ENCODE data around the gene PRKG1. TPM values are rescaled to one million over a fixed set of nuclear protein-coding genes. Genes with fewer than 3 reads are reported as not detected.

The PRKG1 gene
- total RNA-seq, 2 donors from 2014 or later, result 17.8 to 31.1 TPM

DNA sequence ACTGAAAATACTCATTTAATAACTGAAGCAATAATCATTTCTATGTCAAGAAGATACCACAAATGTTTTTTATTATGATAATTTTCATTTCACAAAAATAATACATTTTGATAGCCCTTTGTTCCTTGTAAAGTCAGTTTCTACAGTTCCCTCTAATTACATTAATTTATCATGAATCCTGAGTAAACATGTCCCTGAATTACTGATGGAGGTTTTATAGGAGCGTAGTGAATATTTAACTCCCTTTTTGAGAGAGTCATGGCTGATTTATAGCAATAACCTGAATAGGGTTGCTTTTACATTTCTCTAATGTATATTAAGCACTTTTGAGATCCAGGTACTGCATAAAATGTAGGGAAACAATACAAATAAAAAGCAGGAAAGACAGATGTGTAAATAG is 1023.8 kb downstream of the PRKG1 start:
- no peak for TF ChIP-seq CTCF (IDR thresholded peaks at IDR 0.05)
- DNase-seq (ENCODE audit: low spot score), result no peak

DNA sequence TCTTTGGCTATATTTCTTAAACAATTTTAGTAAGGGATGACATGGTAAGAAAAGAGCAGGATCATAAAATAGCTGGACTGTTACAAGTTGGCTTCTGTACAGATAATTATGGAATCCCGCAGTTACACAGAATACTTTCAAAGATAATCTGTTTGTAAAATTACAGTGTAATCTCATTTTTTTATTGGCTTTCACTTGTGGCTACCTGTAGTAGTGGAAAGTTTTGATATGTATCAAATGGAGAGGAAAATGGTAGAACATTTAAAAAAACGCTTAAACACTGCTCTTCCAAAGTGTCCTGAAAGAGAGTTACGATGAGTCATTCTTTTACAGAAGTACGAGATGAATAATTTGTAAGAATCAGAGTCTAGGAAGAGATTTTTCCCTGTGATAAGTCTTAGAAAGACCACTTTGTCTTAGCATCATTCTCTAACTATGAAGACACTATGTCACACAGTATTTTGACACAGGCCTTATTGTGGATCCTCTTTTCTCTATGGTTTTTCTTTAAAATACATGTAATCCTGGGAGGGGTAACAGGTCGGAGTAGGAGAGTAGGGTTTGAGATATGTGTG is 1024.8 kb downstream of the PRKG1 start:
- Histone ChIP-seq H3K9me3 (no peaks in the 10 kb centered on the region), H3K27me3 (no peaks in the 10 kb centered on the region), H3K27ac (no peak overlapping the region), H3K36me3 (no peaks in the 10 kb centered on the region), H3K4me1 (no peaks in the 10 kb centered on the region), H3K4me3 (no peak overlapping the region)
- no peak for DNase-seq (ENCODE audit: low spot score)
- no peak for TF ChIP-seq CTCF (IDR thresholded peaks at IDR 0.05)

More for the DNA sequence above, 1023.8 kb downstream of the PRKG1 start:
- Histone ChIP-seq H3K27me3 (no peaks in the 10 kb centered on the region), H3K36me3 (no peaks in the 10 kb centered on the region), H3K4me1 (no peaks in the 10 kb centered on the region), H3K4me3 (no peak overlapping the region), H3K27ac (no peak overlapping the region), H3K9me3 (no peaks in the 10 kb centered on the region)

DNA sequence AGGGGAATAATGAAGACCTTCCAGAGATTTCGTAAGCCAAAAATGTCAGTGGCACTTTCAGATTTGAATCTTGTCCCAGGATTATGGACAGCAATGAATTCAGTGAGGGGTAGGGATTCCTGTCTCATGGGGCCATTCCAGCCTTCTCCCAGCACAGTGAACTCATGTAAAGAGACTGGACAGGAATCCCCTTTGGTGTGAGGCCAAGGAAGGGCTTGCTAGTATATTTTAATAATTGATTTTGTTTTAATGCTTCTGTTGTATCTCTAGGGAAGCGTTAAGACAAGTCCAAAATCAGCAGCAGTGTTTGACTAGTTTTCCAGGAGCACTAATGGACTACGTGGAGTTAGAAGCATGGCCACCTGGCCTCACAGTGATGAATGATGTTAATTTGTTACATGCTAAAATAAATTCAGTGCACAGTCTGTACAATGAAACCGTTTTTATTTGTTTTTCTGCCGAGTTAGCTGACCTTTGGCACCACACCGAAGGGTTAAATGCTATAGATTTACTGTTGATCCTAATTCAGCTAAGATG is 1025.8 kb downstream of the PRKG1 start:
- no peaks in the 10 kb centered on the region for H3K36me3 ChIP-seq
- TF ChIP-seq CTCF (IDR thresholded peaks at IDR 0.05), result no peak

DNA sequence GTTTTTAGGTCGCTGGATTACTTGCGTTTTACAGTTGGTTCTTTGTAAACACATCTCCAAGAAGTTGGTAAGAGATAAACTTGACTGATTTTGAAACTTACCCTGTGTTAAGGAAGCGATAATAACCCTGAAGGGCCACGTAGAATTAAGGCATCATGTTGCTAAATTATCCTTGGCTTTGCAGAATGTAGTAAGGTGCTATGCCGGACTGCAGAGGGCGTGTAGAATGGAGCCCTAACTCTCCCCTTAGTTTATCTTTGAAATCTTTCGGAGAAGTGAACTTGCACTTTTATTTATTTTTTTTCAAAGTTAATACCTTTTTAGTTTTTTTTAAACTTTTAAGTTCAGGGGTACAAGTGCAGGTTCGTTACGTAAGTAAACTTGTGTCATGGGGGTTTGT is 1031.0 kb downstream of the PRKG1 start:
- DNase-seq (ENCODE audit: low spot score), result no peak

More for the DNA sequence above, 1025.8 kb downstream of the PRKG1 start:
- no peak for DNase-seq (ENCODE audit: low spot score)
- Histone ChIP-seq H3K27ac (no peak overlapping the region), H3K27me3 (no peaks in the 10 kb centered on the region), H3K4me1 (no peaks in the 10 kb centered on the region), H3K9me3 (no peaks in the 10 kb centered on the region), H3K4me3 (no peak overlapping the region)

GRCh38 chr10:52106011-52106410 is 1031.7 kb downstream of the PRKG1 start:
- TF ChIP-seq CTCF (IDR thresholded peaks at IDR 0.05), result no peak
- Histone ChIP-seq H3K27ac (no peak overlapping the region), H3K36me3 (no peaks in the 10 kb centered on the region), H3K4me1 (peaks cover 0 to 4% of the 10 kb centered on the region in 2 donors), H3K4me3 (no peak overlapping the region), H3K27me3 (no peaks in the 10 kb centered on the region), H3K9me3 (no peaks in the 10 kb centered on the region)
- no peak for DNase-seq (ENCODE audit: low spot score)

More for the DNA sequence above, 1031.0 kb downstream of the PRKG1 start:
- no peak overlapping the region for H3K27ac ChIP-seq
- no peaks in the 10 kb centered on the region for H3K9me3 ChIP-seq
- peaks cover 0 to 4% of the 10 kb centered on the region in 2 donors for H3K4me1 ChIP-seq
- no peaks in the 10 kb centered on the region for H3K36me3 ChIP-seq
- H3K4me3 ChIP-seq, result no peak overlapping the region
- no peak for TF ChIP-seq CTCF (IDR thresholded peaks at IDR 0.05)
- no peaks in the 10 kb centered on the region for H3K27me3 ChIP-seq

DNA sequence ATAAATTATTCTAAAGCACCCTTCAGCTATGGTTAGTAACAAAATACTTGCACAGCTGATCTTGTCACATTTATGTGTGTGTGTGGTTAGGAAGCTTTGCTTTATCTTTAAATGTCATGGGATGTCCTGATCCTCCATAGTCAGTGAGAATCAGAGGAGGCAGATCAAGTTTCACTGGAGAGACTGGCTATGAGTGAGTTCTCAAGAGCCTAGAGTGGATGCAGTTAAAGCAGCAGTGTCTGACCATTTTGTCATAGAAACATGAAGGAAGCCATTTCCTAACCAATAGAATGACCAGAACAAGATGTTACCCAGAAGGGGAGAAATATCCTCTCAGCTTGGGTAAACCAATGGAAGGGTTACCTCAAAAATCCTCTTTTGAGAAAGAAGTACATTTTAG is 1032.6 kb downstream of the PRKG1 start:
- Histone ChIP-seq H3K27me3 (no peaks in the 10 kb centered on the region), H3K4me3 (no peak overlapping the region), H3K27ac (no peak overlapping the region), H3K36me3 (no peaks in the 10 kb centered on the region), H3K9me3 (no peaks in the 10 kb centered on the region), H3K4me1 (peaks cover 0 to 4% of the 10 kb centered on the region in 2 donors)
- TF ChIP-seq CTCF (IDR thresholded peaks at IDR 0.05), result no peak
- DNase-seq (ENCODE audit: low spot score), result no peak

Data from right atrium auricular region (tissue), 2 donors.